Right kidney (tissue), 1 donor: Measurements from ENCODE around the gene TXN.
"Not testable (repeated sequence)": the region's sequence is repeated elsewhere in the genome, so short reads cannot be mapped to it uniquely, and the experiment has no call there.

ENCODE experiments used
- DNase-seq: peaks from one replicate; pipeline ENCODE4 v3.0.0-alpha.2; 2016

Gene TXN

DNA sequence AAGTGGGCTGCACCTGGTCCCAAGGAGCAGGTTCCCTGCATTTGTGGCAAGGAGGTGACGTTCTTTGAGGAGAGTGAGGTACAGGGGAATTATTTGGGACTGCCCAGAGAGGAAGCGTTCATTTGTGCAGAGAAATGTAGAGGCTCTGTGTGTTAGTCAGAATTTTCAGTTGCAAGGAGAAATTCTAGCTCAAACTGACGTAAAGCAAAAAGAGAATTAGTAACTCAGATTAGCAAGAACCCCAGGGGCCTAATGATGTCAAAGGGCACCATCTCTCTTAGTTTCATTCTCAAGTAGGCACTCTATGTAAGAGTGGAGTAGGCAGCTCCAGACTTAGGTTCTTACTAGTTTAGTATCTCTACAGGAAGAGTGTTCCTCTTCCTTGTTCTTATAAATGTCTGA, 2.4 kb upstream of the TXN start:
- DNase-seq: no peak

DNA sequence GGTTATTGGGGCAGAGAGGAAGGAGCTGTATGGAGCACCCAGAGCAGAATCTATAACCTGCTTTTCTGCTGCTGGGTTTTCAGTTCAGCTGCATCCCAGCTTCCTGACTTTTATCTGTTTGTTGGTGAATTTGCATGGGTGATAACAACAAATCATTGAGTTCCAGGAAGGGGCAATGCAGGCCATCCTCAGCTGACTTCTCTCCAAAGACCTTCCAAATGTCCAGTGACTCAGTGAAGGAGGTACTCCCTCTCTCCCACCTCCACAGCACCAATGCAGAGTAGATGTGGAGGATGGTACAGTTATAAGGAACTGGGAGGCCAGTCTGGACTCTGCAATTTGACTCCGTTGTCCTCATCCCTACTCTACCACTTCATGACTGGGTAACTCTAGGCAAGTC, 1.6 kb upstream of the TXN start:
- DNase-seq: no peak

DNA sequence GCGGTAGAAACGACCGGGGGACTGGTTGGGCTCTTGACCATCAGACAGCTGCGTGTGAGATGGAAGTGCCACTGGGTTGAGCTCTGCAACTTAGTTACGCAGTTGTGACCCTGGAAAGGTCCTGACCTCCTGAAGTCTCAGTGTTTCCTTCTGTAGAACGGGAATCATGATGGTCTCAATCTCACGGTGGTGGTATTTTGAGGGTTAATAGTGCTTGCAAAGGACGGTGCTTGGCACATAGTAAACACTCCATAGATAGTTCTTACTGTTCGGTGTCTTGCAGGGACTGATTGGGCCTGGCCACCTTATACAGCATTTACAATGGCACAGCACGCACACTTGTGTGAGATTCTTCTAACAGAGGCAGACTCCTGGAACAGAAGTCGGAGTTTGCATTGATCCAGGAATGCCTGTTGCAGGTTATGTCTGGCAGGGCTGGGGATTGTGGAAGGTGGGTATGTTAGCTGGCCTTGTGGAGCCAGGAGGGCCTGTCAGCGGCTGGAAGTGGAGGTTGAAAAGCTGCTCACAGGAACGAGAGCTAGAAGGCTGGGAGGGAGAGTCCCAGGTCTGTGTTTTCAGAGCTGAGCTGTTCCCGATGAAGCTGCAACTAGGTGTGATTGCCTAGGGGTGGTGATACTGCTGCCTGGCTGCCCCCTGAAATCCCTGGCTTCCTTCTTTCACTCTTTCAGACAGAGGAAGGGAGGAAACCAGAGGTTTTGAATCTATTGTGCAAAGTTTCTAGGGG, 962 bp upstream of the TXN start:
- peak; percentile 46 for DNase-seq

DNA sequence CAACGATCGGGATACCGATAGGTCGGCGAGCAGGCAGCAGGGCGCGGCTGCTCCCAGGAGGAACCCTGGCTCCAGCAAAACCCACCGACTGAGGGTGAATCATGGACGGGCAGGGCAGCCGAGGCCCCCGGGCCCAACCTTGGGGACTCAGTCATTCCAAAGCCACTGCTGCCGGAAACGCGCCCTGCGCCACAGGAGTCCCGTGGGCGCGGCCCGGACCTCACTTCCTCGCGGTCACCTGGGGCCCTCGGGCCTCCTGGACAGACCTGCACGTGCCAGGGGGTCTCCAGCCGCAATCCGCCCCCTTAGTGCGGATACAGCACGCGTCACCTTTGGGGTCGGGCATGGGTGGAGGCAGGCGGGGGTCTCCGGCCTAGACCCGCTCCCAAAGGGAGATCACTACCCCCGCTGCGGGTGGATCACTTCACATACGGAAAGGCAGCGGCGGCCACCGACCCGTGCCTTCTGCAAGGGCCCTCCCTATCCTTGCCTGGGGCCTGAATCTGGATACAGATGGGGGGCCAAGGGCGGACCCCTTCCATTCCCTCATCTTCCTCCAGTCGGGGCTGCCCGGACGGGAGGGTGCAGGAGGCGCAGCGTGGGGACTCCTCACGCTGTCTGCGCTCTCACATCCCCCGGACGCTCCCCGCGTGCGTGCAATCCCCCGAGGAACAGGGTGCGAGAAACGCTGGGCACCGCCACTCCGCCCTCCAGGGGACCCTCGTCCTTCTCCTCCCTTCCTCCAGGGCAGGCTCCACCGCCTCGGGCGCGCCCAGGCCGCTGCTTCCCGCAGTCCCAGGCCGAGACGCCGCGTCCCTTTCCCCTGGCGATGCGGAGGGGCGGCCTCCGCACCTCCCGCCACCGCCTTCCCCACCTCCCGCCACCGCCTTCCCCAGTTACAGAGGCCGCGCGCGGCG, 586 bp downstream of the TXN start:
- DNase-seq: peak; percentile 87

DNA sequence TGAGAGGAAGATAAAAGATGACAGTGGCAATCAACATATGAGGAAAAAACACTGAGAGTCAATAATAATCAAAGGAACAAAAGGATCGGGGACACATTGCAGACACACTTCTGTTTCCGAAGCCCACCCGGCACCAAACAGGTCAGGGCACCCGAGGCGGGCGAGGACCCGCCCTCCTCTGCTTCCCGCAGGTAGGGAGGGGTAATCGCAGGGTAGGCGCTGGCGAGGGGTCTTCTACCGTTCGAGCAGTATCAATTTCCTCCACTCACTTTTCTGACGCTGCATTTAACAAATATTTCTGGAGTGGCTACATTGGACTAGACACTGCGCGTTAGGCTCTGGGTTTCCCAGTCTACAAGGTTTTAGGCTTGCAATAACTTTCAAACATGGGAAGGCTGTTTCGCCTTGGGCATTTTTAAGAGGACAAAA, 1.3 kb downstream of the TXN start:
- no peak for DNase-seq

DNA sequence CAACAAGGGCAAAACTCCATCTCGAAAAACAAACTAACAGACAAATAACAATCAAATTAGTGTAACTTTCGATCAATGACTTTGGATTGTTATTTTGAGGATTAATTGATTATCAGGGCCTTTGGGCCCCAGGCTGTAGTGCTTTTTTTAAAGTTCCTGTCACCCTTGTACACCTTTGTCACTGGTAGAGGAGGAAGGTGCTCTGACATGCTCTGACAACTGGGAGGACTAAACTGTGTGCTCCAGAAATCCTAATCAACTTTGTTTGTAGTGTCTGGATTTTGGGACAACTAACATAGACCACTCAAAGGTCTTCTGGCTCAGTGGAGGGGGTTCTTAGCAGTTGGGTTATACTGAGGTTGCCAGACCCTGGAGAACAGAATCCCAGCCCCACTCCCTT, 1.8 kb downstream of the TXN start:
- no peak for DNase-seq

DNA sequence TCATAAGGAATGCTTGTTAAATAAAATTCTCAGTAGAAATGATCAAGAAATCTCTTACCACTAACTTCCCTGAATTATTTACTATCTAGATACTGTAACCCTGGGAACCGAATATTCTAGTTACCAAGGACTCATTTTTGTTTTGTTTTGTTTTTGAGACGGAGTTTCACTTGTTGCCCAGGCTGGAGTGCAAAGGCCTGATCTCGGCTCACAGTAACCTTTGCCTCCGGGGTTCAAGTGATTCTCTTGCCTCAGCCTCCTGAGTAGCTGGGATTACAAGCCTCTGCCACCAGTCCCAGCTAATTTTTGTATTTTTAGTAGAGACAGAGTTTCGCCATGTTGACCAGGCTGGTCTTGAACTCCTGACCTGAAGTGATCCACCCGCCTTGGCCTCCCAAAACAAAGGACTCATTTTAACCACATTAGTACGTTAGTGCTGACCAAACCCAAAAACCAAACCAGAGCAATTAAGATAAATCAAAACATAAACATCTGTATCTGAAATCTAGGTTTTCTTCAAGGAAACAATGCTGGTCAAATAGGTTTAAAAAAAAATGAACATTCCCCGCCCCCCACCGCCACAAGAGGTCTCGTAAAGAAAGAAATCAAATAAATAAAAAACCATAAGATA, 3.7 kb downstream of the TXN start:
- no peak for DNase-seq

DNA sequence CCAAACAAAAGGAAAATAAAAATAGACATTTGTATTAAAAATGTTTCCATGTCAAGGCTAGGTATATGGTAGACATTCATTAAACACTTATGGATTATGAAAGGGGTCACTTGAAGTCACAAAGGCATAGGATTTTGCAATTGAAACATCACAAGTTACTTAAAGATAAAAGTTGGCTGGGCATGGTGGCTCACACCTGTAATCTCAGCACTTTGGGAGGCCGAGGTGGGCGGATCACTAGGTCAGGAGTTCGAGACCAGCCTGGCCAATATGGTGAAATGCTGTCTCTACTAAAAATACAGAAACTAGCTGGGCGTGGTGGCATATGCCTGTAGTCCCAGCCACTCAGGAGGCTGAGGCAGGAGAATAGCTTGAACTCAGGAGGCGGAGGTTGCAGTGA, 4.5 kb downstream of the TXN start:
- not testable (repeated sequence) for DNase-seq

DNA sequence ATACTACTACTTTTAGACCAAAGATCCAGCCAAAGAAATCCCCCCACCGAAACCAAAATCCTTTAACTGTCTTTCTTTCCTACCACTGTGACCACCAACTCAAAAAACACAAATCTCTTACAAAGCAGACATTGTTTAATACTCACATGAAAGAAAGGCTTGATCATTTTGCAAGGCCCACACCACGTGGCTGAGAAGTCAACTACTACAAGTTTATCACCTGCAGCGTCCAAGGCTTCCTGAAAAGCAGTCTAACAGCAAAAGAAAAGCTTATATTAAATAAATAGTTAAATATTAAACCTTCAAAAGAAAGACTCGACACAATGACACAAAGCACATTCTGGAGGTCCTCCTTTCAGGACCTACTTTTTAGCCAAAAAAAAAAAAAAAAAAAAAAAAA, 5.1 kb downstream of the TXN start:
- DNase-seq: no peak

DNA sequence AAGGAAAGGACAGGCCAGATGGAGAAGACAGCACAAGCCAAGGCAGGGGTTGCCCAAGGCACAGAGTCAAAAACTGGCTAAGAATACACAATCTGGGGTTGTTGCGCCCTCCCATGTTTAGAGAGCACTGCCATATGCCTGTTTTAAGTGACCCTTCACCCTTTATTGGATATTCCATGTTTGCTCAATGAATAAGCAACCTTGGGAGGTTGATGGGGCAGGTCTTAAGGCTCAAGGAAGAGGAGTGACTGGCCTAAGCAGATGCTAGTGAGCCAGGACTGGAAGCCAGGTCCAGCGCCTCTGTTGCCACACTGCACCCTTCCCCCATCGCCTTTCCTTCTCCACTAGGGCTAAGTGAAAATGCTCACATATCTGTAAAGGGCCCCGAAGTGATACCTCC, 6.7 kb downstream of the TXN start:
- DNase-seq: no peak

DNA sequence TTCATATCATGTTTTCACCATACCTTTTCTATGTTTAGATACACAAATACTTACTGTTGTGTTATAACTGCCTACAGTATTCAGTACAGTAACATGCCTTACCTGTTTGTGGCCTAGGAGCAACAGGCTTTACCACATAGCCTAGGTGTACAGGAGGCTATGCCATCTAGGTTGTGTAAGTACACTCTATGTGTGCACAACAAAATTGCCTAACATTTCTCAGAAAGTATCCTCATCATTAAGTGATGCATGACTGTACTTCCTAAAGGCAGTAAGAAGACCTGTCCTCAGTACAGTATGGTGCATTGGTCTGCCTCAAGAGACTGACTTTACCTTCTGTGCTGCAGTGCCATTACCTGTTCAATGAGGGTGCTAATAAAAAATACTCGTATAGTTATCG, 7.9 kb downstream of the TXN start:
- no peak for DNase-seq

DNA sequence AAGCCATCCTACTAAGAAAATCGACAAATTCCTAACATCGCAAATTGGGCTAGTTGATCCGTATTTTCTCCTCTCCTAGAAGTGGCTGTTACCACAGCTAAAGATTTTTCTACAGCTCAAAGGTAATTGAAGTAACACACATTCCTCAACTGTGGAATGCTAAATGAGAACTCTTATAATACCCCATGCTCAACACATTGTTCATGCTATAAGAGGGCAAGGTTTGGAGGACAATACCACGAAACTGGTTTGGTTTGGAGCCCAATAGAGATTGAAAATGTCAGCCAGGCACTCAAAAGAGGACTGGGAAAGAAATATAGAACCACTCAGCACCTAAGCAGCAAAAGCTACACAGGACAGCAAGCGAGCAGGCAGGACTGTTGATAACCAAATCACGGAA, 10.1 kb downstream of the TXN start:
- DNase-seq: no peak

DNA sequence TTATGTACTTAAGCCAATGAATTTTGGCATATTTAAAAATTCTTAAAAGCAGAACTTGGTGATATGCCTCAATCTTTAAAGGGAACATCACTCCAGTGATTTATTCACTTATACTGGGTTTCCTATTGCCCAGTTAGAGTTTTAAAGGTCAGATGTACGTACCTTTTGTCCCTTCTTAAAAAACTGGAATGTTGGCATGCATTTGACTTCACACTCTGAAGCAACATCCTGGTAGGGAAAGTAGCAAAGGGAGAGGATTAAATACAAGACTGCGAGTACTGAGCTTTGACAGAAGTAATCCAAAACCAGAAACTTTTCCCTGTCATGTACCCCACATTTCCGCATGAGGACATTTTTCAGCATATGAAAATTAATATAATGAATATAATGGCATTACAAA, 11.7 kb downstream of the TXN start:
- DNase-seq: no peak

DNA sequence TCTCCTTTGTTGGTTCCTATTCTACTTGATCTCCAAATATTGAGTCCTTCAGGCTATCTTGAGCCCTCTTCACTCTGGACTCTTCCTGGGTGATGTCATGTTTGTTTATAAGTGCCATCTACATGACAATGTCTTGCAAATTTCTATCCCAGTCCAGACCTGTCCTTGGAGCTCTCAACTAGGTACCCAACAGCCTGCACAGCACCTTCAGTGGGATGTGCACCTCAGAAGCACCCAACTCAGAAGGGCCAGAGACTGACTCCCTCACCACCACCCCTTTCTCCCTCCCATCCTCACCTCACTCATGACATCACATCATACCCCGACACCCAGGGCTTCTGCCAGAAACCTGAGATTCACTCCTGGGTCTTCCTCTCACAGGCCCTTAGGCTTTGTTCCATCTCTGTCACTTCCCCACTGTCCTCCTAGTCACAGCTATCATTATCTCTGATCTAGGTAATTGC, 14.4 kb downstream of the TXN start:
- DNase-seq: no peak

DNA sequence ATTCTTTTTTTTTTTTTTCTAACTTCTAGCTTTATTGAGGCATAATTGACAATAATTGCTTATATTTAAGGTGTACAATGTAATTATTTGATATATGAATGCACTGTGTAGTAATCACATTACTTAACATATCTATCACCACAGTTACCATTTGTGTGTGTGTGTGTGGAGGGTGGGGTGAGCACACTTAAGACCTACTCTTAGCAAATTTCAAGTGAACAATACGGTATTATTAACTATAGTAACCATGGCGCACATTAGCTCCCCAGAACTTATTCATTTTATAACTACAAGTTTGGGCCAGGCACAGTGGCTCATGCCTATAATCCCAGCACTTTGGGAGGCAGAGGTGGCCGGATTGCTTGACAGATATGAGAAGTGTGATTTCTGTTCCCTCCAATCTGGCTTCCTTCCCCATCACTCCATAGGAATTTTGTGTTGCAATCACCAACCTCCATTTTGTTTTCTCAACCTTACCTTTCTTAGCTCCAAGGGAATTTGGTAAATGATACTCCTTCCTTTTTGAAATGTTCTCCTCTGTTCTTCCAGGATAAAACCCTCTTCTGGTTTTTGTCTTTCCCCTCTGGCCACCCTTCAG, 14.9 kb downstream of the TXN start:
- DNase-seq: no peak

DNA sequence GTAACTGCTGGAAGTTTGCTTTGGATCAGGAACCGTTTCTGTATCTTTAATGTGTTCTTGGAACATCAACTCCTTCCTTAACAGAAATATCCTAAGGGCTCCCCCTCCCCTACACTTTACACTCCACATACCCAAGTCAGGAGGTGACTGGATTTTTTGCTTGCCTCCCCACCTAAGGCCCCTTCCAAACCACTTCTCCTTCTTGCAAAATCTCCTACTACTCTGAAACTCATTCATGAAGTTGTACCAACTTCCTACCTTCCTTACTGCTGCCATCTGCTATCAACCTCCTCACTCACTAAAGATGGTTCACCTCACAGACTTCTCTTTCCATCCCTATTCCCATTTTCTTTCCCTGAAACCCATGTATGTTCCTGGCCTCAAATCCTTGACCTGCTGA, 16.1 kb downstream of the TXN start:
- DNase-seq: no peak

DNA sequence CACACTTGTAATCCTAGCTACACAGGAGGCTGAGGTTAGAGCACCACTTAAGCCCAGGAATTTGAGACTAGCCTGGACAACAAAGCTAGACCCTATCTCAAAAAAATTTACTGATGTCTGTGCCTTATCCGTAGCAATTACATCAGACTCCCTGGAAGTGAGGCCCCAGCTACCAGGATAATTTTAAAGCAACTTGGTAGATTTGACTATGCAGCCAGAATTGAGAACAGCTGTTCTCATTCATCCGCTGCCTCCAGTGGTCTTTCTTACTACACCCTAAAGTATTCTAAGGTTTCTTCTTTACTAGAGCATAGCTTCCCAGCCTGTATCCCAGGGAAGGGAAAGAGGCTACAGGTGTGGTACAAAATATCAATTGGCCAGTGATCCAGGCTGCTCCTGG, 28.0 kb downstream of the TXN start:
- DNase-seq: no peak

DNA sequence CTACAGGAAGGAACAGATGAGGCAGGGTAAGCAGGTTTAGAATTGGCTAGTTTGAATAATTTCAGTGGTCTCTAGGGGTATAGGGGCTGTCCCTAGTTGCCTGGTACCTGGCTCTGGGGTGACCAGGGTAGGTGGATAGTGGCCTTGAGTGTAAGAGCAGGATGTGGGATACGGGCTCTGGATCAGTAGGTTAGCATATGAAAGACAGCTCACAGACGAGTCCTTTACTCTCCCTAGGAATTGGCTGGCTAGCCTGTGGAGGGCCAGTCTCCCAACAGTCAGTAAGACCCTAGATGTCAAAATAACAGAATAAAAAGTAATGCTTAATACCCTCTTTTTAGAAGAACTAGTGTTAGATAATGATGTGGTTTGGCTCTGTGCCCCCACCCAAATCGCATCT, 31.7 kb downstream of the TXN start:
- DNase-seq: no peak

DNA sequence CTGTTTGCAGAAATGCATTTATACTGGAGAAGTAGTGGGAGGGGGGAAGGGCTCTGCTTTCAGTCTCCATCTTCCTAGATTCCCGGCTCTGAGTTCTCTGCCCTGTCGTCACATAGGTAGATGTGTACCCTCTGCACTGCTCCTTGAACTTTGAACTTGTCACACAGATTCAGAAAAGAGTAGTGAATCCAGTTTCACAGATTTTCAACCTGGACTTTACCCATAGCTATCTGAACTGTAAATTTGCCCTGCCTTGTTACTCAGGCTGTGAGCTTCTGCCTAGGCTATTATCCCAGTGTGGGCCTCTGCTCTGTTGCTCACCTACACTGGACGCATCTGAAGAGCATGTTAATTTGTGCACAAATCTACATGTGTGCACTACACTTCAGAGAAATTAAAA, 35.5 kb downstream of the TXN start:
- DNase-seq: no peak

DNA sequence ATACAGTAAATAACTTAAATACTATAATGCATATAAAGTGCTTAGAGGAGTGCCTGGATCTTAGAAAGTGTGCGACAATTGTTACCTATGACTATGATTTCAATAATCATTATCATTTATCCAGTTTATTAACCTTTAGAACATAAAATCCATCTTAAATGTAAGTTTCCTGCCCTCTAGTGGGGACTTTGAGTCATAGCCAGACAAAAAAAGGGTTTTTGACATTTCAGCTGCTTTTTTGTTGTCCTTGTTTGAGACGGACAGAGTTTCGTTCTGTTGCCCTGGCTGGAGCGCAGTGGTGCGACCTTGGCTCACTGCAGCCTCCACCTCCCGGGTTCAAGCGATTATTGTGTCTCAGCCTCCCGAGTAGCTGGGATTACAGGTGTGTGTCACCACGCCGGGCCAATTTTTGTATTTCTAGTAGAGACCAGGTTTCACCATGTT, 38.6 kb downstream of the TXN start:
- DNase-seq: peak; percentile 39

DNA sequence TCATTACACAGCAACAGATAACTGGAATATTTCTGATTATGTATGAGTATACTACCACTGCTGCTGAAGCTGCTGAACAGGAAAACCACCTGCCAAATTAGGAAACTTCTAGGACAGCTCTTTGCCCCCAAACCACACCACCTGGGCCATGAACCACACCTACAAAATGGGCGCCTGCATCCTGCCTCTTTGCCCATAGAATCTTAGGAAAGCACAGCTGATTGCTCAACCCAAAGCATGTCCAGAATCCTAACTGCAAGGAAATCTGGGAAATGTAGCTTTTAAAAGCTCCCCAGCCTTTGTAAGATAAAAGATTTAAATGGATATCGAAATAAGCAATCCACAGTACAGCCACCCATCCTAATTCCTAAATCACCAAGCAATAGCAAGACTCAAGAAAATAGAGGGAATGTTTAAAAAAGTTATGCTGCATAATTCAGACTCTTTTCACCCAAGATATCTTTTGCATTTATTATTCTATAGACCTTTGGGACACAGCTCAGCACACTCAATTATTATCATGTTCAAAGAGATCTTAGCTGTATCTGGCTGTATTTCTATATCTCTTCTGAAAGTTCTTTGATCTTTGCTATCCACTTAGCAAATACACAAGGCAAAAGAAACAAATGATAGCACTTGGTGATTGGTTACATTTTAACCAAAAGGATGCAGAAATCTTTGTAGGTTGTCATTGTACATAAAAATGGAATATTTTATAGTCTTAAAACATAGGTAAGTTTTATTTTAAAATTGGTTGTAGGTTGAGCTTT, 41.5 kb downstream of the TXN start:
- DNase-seq: no peak

DNA sequence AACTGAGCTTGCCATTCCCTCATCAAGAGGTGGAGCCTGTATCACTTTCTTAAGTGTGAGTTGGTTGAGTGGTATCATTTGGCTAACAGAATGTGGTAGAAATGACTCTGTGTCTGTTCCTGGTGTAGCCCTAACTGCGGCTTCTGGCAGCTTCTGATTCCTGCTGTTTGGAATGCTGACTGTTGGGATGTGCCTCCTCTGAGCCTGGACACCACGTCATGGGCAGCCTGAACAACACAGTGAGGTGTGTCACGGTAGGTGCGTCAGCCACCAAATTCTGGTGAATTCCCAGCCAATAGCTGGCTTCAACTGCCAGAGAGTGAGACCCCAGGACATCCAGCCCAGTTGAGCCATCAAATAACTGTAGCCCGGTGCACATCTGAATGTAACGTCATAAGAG, 42.2 kb downstream of the TXN start:
- DNase-seq: no peak
